ENCODE results near the gene TRIM17. TPM values are rescaled to one million over a fixed set of nuclear protein-coding genes. Genes with fewer than 3 reads are reported as not detected.

The TRIM17 gene
- total and polyA plus RNA-seq, 9 of the 15 experiments (the other 6 are each of a cell fraction or from before 2014, with no cell fraction given) = not detected

GRCh38 chr1:228420968-228421826 is 4.5 kb upstream of the TRIM17 start (continued):
- TF ChIP-seq NKRF (IDR thresholded peaks at IDR 0.05; ENCODE audit: borderline replicate concordance) (no peak), RBM25 (IDR thresholded peaks at IDR 0.05; ENCODE audit: low read depth, low read length, severe bottlenecking) (no peak), MLLT1 (IDR thresholded peaks at IDR 0.05) (peak in 1 of 2 experiments; percentile 55; a peak in 1 of 4 replicates), ZNF347 (CRISPR knock-in tag; IDR thresholded peaks at IDR 0.05; ENCODE audit: low read depth) (no peak), MAFF (IDR thresholded peaks at IDR 0.05; ENCODE audit: low read length) (no peak), PHB2 (IDR thresholded peaks at IDR 0.05; ENCODE audit: low read depth) (peak; percentile 42; the same call in 1 of the 2 replicates), ZSCAN32 (CRISPR knock-in tag; IDR thresholded peaks at IDR 0.05) (no peak), ZNF232 (CRISPR knock-in tag; IDR thresholded peaks at IDR 0.05) (no peak), ZNF280B (CRISPR knock-in tag; IDR thresholded peaks at IDR 0.05) (no peak), E2F1 (CRISPR knock-in tag; IDR thresholded peaks at IDR 0.05) (no peak), HMGXB4 (CRISPR knock-in tag; IDR thresholded peaks at IDR 0.05) (0 out of 2 replicates have a peak, but pooled peaks have one; percentile 73), STAG1 (CRISPR knock-in tag; IDR thresholded peaks at IDR 0.05; ENCODE audit: borderline replicate concordance) (no peak), THAP12 (CRISPR knock-in tag; IDR thresholded peaks at IDR 0.05) (no peak), DNMT1 (IDR thresholded peaks at IDR 0.05) (no peak)

Measured in K562 (cell line).